Stimulated activated naive CD8-positive, alpha-beta T cell treated with anti-CD3 and anti-CD28 coated beads, Interleukin-15, amount 100 ng/mL, for 72 hours (primary cell): ENCODE data around the gene SNX18.

Experiments
- ATAC-seq: fragments of 150-1000 bp; cut with Tn5 transposase; 2 replicates; pipeline ENCODE4 v1.10.0; 2021; ENCODE audit warnings: mild to moderate bottlenecking, moderate library complexity
- DNase-seq, 2 donors: peaks; one replicate each; pipeline ENCODE4 v3.0.0; 2021 to 2022
- H3K27ac Mint-ChIP-seq, 2 donors: one replicate each; pipeline ENCODE4 v1.8.0; 2022; ENCODE audit warnings: mild to moderate bottlenecking in 2 of 2, mixed read lengths in 2 of 2, moderate library complexity in 2 of 2
- H3K27me3 Mint-ChIP-seq: one replicate; pipeline ENCODE4 v1.8.0; 2022; ENCODE audit warnings: mixed read lengths
- H3K4me1 Mint-ChIP-seq: one replicate; pipeline ENCODE4 v1.8.0; 2022; ENCODE audit warnings: mild to moderate bottlenecking, mixed read lengths
- H3K4me3 Mint-ChIP-seq, 2 donors: one replicate each; pipeline ENCODE4 v1.8.0; 2022; ENCODE audit warnings: mild to moderate bottlenecking in 2 of 2, mixed read lengths in 2 of 2, moderate library complexity in 1 of 2
- H3K9me3 Mint-ChIP-seq, 2 donors: one replicate each; pipeline ENCODE4 v1.8.0; 2022; ENCODE audit warnings: mixed read lengths in 2 of 2

Gene SNX18

DNA sequence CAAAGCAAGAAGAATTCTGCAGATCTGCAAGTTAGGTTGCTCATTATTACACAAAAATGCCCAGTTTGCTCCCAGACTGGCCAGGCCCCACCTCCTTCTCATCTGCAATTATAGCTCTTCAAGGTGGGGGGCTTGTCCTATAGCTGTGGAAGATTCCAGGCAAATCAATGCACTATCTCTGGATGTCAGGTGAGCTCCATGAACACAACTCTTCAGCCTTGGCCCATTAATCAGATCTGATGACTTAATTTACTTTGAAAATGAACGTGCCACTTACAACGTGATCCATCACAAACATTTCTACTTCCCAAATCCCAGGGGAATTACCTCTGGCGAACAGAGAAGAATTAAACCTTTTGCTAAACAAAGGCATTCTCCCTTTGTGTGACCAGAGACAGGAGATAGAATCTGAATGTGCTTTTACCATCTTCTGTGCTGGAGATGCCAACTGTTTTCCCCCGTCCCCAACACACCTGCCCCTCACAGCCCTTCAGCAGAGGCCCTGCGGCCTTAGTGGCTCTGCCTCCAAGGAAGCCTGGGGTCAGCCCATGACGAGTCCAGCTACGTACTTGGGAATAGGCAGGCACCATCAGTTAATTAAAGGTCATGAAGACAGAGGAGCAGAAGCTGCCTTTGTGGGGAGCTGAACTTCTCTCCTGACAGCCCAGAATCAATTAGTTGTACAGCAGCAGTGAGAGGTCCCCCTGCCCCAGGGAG, 60.5 kb downstream of the SNX18 start:
- Mint-ChIP-seq H3K27me3 (no peaks in the 10 kb centered on the region), H3K9me3 (no peaks in the 10 kb centered on the region), H3K4me3 (no peak overlapping the region), H3K4me1 (peaks cover 17% of the 10 kb centered on the region), H3K27ac (no peak overlapping the region)
- ATAC-seq (no peak), DNase-seq (no peak)

DNA sequence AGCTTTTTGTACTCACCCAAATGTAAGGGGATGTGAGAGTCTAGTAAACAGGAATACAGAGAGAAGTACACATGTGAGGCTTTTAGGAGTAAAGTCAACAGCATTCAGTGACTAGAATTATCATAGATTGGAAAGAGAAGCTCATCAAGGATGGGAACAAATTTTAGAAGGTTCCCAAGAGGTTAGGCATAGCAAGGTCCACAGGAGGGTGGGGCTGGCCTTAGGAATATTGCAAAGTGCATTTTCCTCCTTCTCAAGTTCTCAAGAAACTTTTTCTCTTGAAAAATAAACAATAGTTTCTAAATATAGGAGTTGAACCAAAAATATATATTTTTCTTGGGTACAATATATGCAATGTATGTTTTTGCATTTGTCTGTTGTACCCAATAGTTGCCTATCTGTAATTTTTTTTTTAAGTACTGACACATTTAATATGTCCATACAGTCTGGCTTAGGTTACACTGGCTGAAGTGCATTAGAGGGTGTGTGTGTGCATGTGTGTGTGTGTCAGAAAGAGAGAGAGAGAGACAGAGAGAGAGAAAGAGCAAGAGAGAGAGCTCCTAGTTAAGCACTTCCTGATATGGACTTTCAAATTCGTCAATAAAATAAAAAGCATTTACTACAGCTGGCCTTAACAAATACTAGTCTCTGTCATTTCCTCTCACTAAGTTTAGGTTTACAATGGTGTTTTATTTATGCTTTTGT, 62.2 kb downstream of the SNX18 start:
- Mint-ChIP-seq H3K9me3 (no peaks in the 10 kb centered on the region), H3K27ac (no peak overlapping the region), H3K27me3 (no peaks in the 10 kb centered on the region), H3K4me3 (no peak overlapping the region), H3K4me1 (peaks cover 11% of the 10 kb centered on the region)
- ATAC-seq (no peak), DNase-seq (no peak)

DNA sequence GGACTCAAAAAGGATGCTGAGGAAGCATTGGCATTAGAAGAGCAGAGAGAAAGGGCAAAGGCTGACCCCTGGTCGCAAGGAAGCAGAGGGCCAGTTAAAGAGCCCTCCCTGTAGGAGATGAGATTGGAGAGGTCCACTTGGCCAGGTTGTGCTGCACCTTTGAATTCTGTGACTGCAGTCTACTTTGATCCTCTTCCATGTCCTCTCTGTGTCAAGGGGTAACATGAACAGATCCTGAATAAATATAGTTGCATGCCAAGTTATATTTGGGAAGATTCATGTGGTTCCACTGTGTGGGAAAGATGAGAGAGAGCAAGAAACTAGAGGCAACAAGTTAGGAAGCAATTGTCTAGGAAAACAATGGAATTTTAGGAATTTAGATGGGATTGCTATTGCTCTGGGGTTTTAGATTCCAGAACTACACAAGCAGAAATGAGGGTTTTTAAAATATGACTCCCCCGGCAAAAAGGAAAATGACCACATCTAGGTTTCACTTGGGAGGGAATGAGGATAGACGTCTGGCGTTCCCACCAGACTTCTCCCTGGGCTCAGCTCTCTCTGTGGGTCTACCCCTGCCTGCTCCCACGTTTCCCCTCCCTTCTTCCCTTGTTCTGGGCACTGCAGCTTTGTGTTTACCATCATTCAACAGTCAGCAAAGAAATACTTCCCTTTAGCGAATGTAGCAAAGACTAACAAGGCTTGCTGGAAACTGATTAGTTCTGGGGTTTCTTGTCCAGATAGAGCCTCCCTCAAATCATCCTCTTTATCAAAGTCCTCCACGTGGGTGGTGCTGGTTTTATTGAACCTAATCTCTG, 63.6 kb downstream of the SNX18 start:
- no peaks in the 10 kb centered on the region for H3K27me3 Mint-ChIP-seq
- H3K9me3 Mint-ChIP-seq = peaks cover 0 to 7% of the 10 kb centered on the region in 2 donors
- H3K4me3 Mint-ChIP-seq = no peak overlapping the region
- no peak overlapping the region for H3K27ac Mint-ChIP-seq
- ATAC-seq (no peak), DNase-seq (no peak)
- no peaks in the 10 kb centered on the region for H3K4me1 Mint-ChIP-seq

DNA sequence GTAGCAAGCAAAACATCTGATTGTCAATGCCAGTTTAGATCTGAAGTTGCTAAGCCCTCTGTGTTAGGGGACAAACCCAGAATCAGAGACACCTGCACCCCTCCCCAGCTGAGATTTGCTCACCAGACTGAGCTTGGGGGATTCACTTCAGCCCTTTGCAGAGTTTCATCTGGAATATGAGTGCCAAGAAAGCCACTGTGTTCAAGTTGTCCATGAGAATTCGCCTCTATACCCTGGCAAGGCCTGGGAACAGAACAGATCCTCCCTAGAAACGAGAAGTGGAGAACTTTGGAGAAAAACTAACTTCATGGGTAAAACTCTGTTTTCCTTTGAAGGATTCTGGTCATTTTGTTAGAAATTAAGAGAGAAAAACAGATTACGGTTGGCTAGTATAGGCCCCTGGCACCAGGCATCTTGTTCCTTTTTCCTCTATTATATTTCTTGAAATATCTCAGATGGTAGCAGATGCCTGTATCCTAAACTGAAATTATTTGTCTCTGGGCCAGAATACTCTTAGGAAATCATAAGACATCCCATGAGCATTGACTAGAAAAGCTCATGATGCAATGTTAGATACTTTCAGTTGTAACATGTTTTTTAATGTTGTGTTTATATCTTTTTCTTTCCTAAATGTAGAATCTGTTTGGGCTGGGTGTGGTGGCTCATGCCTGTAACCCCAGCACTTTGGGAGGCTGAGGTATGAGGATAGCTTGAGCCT, 64.4 kb downstream of the SNX18 start:
- no peak for ATAC-seq
- Mint-ChIP-seq H3K9me3 (peaks cover 0 to 12% of the 10 kb centered on the region in 2 donors), H3K27ac (no peak overlapping the region), H3K4me1 (no peaks in the 10 kb centered on the region), H3K27me3 (no peaks in the 10 kb centered on the region), H3K4me3 (no peak overlapping the region)
- DNase-seq = no peak

DNA sequence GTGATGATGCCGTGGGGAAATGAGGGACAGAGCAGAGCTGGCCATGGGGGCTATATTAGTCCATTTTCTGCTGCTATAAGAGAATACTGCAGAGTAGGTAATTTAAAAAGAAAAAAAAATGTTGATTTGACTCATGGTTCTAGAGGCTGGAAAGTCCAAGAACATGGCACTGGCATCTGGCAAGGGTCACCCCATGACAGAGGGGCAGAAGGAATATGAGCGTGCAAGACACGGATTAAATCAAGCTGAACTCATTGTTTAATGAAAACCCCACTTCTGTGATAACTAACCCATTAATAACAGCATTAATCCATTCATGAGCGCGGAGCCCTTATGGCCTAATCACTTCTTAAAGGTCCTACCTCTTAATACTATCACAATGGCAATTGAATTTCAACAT, 68.8 kb downstream of the SNX18 start:
- Mint-ChIP-seq H3K4me1 (no peaks in the 10 kb centered on the region), H3K27ac (no peak overlapping the region), H3K27me3 (no peaks in the 10 kb centered on the region), H3K9me3 (peaks cover 0 to 12% of the 10 kb centered on the region in 2 donors), H3K4me3 (no peak overlapping the region)
- ATAC-seq = no peak
- DNase-seq = no peak

DNA sequence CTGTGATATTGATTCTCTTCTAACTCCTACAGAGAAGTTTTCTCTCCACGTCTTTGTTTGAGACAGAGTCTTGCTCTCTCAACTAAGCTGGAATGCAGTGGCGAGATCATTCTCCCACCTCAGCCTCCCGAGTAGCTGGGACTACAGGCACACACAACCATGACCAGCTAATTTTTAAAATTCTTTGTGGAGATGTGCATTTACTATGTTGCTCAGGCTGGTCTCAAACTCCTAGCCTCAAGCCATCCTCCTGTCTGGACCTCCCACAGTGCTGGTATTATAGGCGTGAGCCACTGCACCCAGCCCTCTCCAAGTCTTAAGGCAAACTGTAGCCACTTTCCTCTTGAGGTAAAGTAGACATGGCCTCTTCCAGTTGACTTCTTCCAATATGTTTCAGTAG, 72.2 kb downstream of the SNX18 start:
- DNase-seq (no peak), ATAC-seq (no peak)
- H3K27ac Mint-ChIP-seq = no peak overlapping the region
- peaks cover 0 to 12% of the 10 kb centered on the region in 2 donors for H3K9me3 Mint-ChIP-seq
- no peaks in the 10 kb centered on the region for H3K27me3 Mint-ChIP-seq
- no peak overlapping the region for H3K4me3 Mint-ChIP-seq
- H3K4me1 Mint-ChIP-seq = no peaks in the 10 kb centered on the region

DNA sequence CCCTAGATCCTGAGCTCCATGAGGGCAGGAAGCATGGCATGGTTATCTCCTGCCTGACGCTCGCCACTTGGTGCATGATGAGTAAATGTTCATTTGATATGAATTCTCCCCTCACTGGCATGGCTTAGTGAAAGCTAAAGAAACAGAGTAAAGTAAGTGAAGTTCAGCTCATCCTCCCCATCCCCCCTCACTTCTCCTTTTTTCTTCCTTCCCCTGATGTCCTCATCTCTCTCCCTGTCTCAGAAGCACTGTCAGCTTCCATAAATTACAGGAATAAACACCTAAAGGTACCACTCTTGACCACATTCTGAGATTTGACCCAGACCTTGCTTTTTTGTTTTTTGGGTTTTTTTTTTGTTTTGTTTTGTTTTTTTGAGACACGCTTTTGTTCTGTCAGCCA, 73.3 kb downstream of the SNX18 start:
- H3K9me3 Mint-ChIP-seq = peaks cover 0 to 9% of the 10 kb centered on the region in 2 donors
- no peak for ATAC-seq
- DNase-seq = no peak
- no peaks in the 10 kb centered on the region for H3K4me1 Mint-ChIP-seq
- peak overlapping the region in 1 of 2 donors; percentile 62 for H3K27ac Mint-ChIP-seq
- H3K4me3 Mint-ChIP-seq = no peak overlapping the region
- H3K27me3 Mint-ChIP-seq = no peaks in the 10 kb centered on the region

DNA sequence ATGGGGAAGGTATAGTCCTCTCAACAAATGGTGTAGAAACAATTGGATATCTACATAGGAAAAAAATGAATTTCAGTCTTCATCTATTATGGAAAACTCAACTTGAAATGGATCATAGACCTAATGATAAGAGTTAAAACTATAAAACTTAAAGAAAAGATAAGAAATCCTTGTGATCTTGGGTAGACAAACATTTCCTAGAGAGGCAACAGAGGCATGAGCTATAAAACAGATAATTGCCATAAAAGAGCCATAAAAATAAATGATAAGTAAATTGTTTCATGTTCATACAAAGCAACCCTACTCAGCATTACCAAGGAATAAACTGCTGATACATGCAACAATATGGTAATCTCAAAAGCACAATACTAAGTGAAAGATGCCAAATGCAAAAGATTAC, 76.2 kb downstream of the SNX18 start:
- H3K9me3 Mint-ChIP-seq = peaks cover 16 to 30% of the 10 kb centered on the region in 2 donors
- no peak for DNase-seq
- no peak for ATAC-seq

DNA sequence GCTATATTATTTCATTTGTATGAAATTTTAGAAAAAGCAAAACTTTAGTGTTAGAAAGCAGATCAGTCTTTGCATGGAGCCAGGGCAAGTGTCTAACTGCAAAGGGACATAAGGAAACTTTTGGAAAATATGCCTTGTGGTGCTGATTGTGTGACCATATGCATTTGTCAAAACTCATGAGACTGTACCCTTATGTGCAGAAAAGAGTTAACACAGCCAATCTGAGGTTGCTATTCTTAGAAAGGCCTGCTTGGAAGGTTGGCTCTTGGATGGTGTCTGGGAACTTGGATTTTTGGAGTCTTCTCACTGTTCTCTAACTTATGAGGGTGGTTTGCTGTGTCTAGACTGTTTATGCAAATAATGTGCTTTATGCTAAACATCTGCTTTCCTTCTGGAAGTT, 76.6 kb downstream of the SNX18 start:
- Mint-ChIP-seq H3K27me3 (no peaks in the 10 kb centered on the region), H3K4me3 (no peak overlapping the region), H3K27ac (no peak overlapping the region), H3K4me1 (no peaks in the 10 kb centered on the region), H3K9me3 (peaks cover 16 to 30% of the 10 kb centered on the region in 2 donors)
- DNase-seq (no peak), ATAC-seq (no peak)

More for the DNA sequence above, 76.2 kb downstream of the SNX18 start:
- no peak overlapping the region for H3K27ac Mint-ChIP-seq
- H3K4me1 Mint-ChIP-seq = no peaks in the 10 kb centered on the region
- H3K4me3 Mint-ChIP-seq = no peak overlapping the region
- no peaks in the 10 kb centered on the region for H3K27me3 Mint-ChIP-seq

DNA sequence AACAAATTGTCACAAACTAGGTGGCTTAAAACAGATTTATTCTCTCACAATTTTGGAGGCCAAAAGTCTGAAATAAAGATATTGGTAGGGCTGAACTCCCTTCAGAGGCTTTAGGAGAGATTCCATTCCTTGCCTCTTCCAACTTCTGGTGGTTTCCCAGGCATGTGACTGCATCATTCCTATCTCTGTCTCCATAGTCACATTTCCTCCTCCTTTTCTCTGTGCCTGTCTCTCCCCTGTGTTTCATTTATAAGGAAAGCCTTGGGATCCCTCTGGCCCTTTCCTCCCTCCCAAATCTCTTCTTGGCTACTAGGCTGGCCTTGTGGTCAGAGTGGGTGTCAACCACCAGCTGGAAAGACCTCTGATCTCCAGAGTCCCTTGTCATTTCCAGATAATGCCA, 78.2 kb downstream of the SNX18 start:
- Mint-ChIP-seq H3K27ac (no peak overlapping the region), H3K9me3 (peaks cover 16 to 30% of the 10 kb centered on the region in 2 donors), H3K27me3 (no peaks in the 10 kb centered on the region), H3K4me3 (no peak overlapping the region), H3K4me1 (no peaks in the 10 kb centered on the region)
- DNase-seq (no peak), ATAC-seq (no peak)
